GM10266 (cell line): Measurements from ENCODE around the gene PAM.

Source experiments
- DNase-seq: peaks from one replicate; pipeline ENCODE4 v3.0.0; 2012; ENCODE audit errors: extremely low spot score
- CTCF ChIP-seq: IDR thresholded peaks from 2 replicates; pipeline ENCODE4 v1.5.1; 2012; ENCODE audit warnings: mild to moderate bottlenecking, low read depth; ENCODE audit not compliant: control insufficient read depth, insufficient read depth; ENCODE audit errors: missing control alignments

The PAM gene

GRCh38 chr5:102794677-102795331, 39.7 kb downstream of the PAM start:
- no peak for DNase-seq
- no peak for TF ChIP-seq CTCF

GRCh38 chr5:102795526-102795925, 40.4 kb downstream of the PAM start:
- no peak for TF ChIP-seq CTCF
- no peak for DNase-seq

GRCh38 chr5:102796009-102796408, 40.9 kb downstream of the PAM start:
- no peak for TF ChIP-seq CTCF
- DNase-seq: no peak

- DNase-seq: no peak
- TF ChIP-seq CTCF: no peak
Observed at GRCh38 chr5:102796498-102796897, 41.4 kb downstream of the PAM start.

GRCh38 chr5:102797322-102797884, 42.3 kb downstream of the PAM start:
- no peak for DNase-seq

GRCh38 chr5:102798104-102798785, 43.1 kb downstream of the PAM start:
- no peak for DNase-seq
- TF ChIP-seq CTCF: no peak

More at GRCh38 chr5:102797322-102797884, 42.3 kb downstream of the PAM start:
- TF ChIP-seq CTCF: no peak

GRCh38 chr5:102799017-102799416, 43.9 kb downstream of the PAM start:
- TF ChIP-seq CTCF: no peak
- no peak for DNase-seq
